Fibroblast of lung (primary cell): Measurements from ENCODE around the gene SDK1.

ENCODE experiments used
- CTCF ChIP-seq, 2 donors: IDR thresholded peaks in 1 of 2; conservative IDR thresholded peaks in 1 of 2; 1 replicate in 1 of 2; 2 replicates in 1 of 2; pipeline ENCODE4 v1.5.1; 2011 to 2012; ENCODE audit warnings: low read length in 2 of 2, control low read depth in 1 of 2, inconsistent platforms in 1 of 2, low read depth in 1 of 2, mild to moderate bottlenecking in 1 of 2
- EZH2 ChIP-seq: IDR thresholded peaks from 2 replicates; pipeline ENCODE4 v1.5.1; 2012; ENCODE audit warnings: low read length, control low read depth, mild to moderate bottlenecking; ENCODE audit errors: missing control alignments

GRCh38 chr7:4080954-4081353 is 779.9 kb downstream of the SDK1 start:
- TF ChIP-seq CTCF (conservative IDR thresholded peaks at IDR 0.05 in 1 of 2, IDR thresholded peaks at IDR 0.05 in 1 of 2; ENCODE audit: low read depth in 1 of 2, low read length in 2 of 2) (no peak), EZH2 (no peak)
